GM19372 (cell line): ENCODE measurements around the gene TBC1D10B.
"Not testable (repeated sequence)": the region's sequence is repeated elsewhere in the genome, so short reads cannot be mapped to it uniquely, and the experiment has no call there.

Source experiments
- ATAC-seq: cut with Tn5 transposase; IDR thresholded peaks from one replicate; pipeline ENCODE4 v1.9.1; 2021; ENCODE audit warnings: mild to moderate bottlenecking, low read depth, moderate library complexity; ENCODE audit not compliant: unreplicated experiment

The TBC1D10B gene

DNA sequence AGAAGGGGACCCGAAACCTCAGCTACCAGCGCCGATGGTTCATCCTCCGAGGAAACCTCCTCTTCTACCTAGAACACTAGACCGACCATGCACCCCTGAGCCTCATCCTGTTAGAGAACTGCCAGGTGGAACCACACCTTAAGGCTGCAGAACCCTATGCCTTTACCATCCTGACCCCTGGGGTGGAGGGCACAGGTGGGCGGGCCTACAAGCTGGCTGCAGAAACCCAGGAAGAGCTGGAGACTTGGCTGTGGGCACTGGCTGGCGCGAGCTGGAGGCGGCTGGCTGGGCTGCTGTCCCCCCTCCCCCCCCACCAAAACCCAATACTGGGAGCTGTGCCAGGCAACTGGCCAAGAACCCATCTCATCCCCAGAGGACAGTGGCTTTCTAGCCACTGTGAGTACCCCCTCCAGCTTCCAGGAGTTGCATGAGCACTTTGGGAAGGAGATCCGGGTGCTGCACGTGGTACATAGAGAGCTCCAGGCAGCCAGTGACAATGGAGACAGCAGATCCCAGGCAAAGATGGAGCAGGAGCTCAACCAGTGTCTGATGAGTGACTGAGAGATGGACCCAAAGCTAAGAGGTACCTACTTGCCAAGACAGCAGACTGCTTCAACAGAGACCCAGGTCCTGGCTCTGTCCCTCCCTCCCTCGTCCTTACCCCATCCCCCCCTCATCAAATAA, 13.8 kb downstream of the TBC1D10B start:
- ATAC-seq: no peak

DNA sequence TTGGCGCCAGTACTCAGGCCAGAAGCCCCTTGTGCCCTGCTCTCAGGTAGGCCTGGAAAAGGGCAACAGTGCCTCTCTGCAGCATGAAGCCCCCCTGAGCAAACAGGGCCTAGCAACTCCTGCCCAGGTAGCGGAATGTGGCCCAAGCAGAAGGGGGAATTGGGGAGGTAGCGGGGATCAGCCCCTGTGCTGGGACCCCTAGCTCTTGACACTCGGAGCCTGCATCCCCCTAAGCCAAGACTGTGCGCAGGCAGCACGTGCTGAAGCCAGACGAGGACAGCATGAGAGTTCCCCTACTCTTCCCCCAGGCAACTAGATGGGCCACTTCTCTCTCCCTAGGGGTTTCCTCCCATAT, 14.4 kb downstream of the TBC1D10B start:
- ATAC-seq: no peak

DNA sequence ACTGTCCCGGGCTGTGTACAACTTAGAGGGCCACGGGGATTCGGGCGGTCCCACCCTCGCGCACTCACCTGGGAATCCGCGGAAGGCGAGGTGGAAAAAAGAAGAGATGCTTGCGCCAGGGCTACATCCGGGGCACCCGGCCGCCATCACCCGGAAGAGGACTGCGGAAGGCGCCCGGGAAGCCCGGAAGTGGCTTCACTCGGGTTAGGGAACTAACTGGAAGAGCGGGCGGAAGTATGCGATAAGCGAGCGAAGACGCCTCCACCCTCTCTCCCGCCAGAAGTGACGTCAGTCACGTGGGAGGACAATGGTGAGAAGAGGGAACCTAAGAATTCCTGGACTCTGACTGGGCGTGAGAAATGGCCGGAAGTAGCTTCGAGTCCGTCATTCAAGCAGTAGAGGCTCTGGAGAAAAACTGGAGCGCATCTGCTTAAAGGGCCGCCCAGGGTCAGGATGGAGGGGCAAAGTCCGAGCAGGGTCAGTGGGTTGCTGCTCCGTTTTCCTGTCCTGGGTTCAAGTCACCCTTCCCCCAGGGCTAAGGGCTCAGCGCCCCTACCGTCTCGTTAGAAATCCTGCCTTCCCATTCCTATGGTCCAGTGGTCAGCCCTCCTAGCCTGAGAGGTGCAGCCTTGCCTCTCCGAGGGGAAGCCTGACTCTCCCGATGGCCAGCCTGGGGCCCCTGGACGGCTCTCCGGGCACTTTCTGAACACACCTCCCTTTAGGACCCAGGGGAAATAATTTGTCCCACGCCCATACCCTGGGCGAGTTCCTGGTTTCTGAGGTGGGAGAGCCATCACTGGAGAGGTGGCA, 14.9 kb downstream of the TBC1D10B start, which contains the start of gene CD2BP2:
Gene CD2BP2, minus strand, starts transcription at position 165 of the 810 bp plus-strand sequence. CDS start 627 bp downstream, outside the sequence.
- ATAC-seq: peak; percentile 73

DNA sequence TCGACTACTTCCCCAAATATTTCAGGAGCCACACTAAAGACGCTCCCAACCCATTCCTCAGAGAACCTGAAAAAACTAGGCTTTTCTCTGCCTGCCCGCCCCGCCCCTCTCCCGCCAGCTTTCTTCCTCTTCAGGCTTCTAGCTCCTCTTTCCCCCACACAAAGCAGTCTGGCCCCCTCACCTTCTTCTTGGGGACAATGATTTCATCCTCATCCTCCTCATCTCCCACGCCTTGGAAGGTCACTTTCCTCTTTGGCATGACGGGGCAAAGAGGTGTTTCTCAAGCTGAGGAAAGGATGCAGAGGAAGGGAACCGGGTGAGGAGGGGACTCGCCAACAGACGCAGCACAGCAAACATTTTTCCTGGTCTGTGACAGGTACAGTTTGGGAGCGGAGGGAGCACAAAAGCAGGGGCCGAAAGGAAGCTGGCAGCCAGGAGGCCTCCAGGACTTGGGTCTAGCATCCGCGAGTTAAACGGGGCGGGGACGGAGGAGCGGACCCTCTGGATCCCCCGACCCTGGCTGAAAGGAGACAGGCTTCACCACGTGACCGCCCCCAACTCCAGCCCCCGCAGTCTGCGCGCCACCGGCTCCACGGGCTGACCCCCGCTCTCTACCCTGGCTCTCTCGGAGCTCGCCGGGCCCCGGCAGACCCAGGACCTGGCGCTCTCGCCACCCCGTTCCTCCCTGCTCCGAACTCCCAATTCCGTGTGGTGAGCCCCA, 15.7 kb downstream of the TBC1D10B start:
- peak; percentile 13 for ATAC-seq

DNA sequence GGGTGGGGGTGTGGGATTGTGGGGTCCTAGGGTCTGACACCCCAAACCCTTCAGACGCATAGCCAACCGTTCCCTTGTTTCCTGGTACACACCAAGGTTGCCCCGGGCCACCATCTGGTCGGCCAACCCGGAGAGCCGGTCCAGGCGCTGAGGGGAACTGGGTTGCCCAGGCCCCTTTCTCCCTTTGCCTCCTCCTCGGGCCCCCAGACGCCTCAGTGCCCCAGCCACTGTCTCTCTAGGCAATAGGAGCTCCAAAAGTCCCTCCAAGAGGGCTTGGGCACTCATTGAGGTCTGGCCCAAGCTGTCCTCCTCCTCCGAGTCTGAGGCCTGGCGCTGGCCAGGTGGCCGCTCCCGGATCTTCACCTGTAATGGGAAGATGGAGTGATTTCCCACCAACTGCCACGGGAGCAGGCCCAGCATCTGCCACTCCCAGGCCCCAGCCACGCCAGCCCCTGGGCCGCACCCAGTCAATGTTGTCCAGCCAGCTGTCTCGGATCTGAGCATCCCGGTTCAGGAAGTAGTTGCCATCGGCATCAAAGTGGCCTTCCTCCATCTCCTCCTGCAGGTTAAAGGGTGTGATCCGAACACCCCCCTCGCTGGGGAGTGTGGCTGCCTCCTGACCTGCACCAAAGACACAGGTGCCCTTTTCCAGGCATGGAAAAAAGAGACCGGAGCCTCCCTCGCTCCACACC, 16.7 kb downstream of the TBC1D10B start:
- no peak for ATAC-seq

DNA sequence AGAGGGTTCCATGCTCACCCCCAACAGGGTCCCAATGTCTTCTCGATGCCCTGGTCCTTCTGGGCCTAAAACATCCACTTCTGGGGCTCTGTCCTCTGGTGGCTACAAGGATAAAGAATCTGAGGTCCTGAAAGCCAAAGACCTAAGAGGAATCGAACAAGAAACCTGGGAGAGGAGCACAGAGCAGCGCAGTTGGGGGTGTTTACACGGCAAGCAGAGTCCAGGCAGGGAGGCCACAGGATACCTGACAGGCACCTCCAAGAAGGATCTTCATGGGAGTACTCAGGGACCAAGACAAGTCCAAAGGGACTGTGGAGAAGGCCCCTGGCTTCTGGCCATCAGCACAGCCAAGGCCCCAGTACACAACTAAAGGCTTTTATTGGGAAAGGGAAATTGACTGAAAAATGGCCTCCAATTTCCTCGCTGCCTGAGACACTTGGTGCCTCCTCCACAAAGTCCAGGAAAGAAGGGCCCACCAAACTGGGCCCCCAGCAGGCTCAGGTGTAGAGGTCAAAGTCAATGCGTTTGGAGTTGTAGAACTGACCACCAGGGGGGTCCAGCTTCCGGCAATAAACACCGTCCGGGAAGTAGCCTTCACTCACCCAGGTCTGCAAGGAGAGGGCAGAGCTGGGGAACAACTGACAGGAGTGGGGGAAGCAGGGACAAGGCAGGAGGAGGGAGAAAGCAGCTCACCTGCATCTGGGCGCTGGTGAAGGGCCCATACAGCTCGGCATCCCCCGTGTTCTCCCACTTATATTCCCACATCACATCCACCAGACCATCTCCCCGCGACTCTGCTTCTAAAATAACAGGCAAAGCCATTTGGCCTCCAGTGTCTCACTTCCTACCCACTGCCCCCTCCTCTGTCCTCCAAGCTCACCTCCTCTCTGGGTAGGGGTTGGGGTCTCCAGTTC, 17.5 kb downstream of the TBC1D10B start:
- no peak for ATAC-seq

DNA sequence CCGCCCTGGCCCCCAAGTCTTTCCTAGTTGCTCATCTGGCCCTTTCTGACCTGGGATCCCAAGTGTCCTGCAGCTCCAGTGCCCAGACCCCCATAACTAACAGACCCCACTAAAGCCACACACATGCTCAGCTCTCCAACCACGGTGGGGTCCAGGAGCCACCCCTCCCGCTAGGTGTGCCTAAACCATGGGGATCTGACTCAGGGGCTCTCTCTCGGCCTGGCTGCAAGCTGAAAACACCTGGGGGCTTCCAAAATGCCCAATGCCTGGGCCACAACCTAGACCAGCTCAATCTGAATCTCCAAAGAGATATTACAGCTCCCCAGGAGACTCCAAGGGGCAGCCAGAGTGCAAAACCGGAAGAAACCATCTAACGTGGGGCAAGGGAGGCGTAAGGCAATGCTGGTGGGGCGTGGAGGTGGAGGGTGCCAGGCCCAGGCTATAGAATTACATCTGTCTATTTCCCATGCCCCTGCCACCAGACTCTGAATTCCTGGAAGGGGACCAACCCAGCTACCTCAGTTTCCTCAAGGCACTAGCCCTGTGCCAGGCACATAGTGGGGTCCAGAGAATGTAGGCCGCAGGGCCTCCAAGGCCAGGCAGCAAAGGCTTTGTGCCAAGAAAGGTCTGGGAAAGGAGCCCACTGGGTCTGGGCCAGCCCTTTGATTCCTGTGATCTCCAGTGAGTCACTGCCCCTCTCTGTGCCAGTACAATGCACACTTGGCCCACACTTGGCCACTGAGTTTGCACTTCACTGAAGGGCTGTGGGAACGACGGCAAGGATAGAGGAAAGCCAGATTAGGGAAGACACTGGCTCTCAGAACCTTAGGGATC, 18.5 kb downstream of the TBC1D10B start:
- ATAC-seq: no peak

DNA sequence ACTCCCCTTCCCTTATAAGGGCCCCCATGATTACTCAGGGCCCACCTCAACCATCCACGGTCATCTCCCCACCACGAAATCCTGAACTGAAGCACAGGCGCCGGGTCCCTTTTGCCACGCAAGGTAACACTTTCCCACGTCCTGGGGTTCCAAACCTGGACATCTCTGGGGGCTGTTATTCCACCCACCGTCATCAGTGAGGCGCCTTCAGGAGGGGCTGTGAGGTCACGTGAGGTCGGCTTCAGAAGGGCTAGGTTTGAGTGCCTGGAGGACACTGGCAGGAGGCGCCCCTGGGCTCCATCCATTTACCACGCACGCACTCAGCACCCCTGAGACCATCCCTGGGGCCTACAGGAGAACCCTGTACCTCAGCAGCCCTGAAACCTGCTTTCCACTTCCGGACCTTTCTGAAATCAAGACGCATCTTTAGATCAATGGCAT, 19.3 kb downstream of the TBC1D10B start:
- no peak for ATAC-seq

DNA sequence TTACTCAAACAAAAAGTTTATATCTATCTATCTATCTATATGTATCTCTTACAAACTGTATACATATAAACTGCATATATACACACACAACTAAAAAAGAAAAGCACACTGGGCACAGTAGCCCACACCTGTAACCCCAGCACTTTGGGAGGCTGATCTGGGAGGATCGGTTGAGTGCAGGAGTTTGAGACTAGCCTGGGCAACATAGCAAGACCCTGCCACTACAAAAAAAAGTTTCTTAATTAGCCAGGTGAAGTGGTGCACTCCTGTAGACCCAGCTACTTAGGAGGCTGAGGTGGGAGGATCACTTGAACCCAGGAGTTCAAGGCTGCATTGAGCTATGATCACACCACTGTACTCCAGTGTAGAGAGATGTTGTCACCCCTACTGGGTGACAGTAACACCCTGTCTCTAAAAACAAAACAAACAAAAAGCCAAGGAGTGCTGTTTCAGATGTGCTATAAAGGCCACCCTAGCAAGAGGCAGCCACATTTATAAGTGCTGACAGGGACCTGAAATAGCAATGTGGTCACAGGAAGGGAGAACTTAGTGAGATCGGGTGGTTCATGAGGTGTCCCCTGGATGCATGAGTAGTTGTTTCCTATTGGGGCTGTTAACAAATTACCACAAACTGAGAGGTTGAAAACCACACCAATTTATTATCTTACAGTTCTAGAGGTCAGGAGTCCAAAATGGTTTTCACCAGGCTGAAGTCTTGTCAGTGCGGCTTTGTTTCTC, 20.0 kb downstream of the TBC1D10B start:
- no peak for ATAC-seq

DNA sequence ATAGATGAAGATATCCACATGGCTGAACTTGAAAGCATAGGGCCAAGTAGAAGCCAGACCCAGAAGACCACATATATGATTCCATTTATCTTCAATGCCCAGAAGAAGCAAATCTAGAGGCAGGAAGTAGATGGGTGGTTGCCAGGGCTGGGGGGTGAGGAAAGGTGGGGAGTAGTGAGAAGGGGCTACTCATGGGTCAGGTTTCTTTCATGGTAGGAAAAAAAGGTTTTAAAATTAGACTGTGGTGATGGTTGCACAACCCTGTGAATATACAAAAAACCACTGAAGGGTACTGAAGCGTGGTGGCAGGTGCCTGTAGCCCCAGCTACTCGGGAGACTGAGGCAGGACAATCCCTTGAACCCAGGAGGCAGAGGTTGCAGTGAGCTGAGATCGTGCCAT, 20.6 kb downstream of the TBC1D10B start:
- ATAC-seq: no peak

DNA sequence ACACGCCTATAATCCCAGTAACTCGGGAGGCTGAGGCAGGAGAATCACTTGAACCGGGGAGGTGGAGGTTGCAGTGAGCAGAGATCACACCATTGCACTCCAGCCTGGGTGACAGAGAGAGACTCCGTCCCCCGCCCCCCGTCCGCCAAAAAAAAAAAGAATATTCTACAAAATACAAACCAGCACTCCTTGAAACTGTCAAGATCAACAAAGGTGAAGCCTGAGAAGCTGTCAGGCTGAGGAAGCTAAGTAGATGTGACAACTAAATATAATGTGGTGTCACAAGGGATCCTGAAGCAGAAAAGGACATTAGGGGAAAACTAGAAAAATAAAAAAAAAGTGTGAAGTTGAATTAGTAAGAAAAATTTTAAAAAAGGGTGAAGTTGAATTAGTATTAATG, 21.4 kb downstream of the TBC1D10B start:
- ATAC-seq: no peak

DNA sequence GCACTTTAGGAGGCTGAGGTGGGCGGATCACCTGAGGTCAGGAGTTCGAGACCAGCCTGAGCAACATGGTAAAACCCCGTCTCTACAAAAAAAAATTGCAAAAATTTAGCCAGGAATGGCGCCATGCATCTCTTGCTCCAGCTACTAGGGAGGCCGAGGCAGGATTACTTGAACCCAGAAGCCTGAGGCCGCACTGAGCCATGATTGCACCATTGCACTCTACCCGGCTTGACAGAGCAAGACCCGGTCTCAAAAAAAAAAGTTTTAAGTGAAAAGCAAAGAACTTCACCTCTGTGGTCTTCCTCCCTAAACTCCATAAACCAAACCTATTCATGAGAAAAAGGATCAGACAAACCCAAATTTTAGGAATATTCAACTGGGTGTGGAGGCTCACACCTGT, 22.2 kb downstream of the TBC1D10B start:
- ATAC-seq: no peak

DNA sequence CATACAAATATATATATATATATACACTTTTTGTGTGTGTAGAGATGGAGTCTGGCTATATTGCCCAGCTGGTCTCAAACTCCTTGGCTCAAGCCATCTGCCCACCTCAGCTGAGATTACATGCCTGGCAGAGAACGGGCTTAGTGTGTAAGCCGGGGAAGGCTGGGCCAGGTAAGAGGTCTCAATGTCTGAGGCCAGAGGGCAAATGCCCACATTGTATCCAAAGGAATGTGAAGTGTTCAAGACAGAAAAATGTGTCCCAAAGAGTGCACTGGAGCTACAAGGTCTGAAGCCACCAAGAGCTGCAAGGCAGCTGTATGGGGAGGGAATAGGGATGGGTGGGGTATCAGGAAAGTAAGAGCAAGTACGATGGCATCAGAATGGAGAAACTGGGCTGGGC, 24.0 kb downstream of the TBC1D10B start:
- ATAC-seq: no peak

DNA sequence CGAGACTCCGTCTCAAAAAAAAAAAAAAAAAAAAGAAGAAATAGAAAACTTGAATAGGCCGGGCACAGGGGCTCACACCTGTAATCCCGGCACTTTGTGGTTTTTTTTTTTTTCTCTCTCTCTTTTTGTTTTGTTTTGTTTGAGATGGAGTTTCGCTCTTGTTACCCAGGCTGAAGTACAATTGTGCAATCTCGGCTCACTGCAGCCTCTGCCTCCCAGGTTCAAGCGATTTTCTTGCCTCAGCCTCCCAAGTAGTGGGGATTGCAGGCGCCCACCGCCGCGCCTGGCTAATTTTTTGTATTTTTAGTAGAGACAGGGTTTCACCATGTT, 26.8 kb downstream of the TBC1D10B start:
- ATAC-seq: not testable (repeated sequence)

DNA sequence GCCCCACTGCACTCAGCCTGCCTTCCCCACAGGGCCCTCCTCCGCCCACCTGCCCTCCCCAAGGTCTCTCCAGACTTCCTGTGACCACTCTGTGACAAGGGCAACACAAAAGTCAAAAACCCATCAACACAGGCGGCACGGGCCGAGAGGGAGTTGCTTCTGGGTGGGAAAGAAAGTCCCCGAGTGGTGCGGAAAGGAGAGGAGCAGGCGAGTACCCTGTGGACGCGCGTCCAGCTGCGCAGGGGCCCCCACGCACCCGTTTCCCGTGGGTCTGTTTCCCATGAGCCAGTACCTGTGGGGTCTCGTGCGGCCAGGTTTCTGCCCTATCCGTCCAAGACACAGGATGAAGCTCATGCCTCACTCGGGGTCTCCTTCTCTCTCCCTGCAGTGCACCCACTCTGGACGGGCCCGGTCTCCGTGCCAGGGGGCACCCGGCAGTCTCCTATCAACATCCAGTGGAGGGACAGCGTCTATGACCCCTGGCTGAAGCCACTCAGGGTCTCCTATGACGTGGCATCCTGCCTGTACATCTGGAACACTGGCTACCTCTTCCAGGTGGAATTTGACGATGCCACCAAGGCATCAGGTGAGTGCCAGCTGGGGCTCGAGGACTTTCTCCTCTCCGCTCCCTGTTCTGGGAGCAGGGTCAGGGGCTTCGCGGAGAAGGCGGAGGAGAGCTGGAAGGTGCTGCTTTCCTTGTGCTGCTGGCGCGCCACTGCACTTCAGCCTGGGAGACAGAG, 27.4 kb downstream of the TBC1D10B start:
- ATAC-seq: no peak

DNA sequence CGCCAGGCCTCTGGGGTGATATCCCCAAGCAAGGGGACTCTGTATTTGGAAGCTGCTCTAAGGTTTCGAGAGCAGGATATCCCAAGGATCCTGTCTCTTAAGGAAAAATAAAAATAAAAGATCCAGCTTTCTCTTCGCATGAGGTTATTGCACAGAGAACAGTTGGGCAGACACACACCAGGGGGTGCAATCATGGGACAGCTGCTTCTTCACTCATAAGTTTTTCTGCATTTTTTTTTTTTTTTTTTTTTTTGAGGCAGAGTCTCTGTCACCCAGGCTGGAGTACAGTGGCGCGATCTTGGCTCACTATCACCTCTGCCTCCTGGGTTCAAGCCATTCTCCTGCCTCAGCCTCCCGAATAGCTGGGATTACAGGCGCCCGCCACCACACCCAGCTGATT, 28.3 kb downstream of the TBC1D10B start:
- ATAC-seq: not testable (repeated sequence)

DNA sequence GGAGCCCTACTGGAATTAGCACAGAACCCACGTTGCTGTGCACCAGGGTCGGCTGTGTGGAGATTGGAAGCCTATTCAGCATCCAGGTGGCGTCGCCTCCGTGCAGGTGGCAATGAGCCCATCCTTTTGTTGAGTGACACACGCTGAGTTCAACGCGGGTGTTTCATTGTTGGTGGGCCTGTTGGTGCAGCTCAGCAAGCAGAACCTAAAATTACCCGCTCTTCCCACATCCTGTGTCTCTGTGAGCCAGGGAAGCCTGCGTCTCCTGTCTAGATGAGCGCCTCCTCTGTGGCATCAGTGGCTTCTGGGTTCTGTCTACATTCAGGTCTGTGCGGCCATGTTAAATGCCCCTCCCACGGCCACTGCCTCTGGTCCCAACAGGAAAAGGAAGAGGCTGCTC, 29.7 kb downstream of the TBC1D10B start:
- ATAC-seq: no peak

DNA sequence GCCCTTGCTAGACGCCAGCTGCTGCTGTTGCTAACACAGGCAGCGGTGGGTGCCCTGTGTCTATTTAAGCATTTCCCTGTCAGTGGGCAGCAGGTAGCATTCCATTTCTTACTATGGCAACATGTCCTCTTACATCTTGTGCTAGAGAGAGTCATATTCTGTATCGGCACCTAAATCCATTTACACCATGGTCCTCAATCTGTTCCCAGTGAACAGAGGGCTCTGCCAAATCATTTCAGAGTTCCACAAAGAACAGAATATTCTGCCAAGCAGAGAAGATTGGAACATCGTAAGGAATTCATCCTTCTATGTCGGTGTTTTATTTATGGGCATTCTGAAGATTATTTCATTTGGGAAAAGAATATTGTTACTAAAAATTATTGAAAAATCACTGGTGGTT, 31.6 kb downstream of the TBC1D10B start:
- ATAC-seq: not testable (repeated sequence)
